GM19395 (cell line): ENCODE results near the gene RARG.

Source experiments
- ATAC-seq: cut with Tn5 transposase; IDR thresholded peaks from one replicate; pipeline ENCODE4 v1.9.1; 2021; ENCODE audit warnings: mild to moderate bottlenecking, moderate library complexity; ENCODE audit not compliant: unreplicated experiment

The RARG gene

DNA sequence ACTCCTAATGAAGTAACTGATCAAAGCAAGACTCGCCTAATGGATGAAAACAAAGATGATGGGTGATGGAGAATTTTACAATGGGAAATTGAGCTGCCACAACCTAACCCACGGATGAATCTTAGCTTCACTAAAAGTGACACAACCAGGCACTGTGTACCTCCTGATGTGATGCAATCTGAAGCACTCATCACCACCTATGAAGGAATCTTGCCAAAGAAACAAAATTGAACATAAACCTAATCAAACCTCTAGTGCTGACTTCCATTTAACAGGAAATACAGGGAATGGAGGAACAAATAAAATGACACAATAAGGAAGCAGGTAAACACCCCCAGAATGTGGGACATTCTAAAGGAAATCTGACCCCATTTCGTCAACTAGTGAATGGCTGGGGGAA lies 13.3 kb upstream of the RARG start:
- no peak for ATAC-seq

DNA sequence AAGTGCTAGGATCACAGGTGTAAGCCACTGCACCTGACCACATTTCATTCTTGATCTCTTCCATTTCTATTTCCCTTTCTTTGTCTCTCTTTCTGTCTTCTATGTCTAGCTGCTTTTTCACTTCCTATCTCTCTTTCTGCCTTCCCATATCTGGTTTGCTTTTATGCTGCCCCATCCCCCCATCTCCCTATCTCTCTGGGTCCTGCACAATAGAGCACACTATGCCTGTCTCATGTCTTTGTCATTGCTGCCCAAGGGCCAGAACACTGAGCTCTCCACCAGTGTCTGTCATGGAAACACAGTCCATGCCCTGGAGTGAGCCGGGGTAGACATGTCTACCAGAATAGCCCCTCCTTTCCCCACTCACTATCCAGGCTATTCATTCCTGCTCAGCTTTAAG lies 12.3 kb upstream of the RARG start:
- no peak for ATAC-seq

DNA sequence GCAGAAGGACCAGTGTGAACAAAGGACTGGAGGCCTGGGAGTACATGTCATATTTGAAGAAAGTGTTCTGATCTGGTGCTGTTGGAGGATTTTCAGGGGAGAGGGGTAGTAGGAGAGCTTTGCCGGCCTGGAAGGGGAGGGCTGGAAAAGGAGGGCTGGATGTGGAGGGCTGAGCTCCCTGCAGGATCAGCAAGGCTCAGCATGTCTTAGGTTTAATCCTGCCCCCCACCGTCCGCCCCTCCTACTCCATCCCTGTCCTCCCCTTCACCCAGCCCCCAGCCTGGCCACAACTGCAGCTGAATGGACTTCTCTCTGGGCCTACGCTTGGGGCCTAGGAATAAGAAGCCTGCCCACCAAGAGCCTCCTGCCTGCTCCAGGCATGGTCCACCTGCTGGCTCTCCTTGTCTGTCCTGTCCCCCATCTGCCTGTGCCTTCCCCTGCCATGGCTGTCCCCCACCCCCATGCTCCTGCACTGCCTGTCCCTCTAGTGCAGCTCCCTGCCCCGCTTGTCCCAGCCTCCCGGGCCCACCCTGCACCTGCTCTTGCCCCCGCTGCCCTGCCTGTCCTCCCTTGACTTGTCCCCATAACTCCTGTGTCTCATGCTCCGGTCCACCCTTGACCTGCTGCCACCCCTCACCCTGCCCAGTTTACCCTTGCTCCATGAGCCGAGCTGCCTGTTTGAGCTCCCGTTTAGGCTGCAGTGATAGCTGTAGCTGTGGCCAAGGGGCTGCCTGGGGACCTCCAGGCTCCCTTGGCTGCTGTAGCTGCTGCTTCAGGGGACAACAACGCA lies 9.8 kb upstream of the RARG start:
- no peak for ATAC-seq

DNA sequence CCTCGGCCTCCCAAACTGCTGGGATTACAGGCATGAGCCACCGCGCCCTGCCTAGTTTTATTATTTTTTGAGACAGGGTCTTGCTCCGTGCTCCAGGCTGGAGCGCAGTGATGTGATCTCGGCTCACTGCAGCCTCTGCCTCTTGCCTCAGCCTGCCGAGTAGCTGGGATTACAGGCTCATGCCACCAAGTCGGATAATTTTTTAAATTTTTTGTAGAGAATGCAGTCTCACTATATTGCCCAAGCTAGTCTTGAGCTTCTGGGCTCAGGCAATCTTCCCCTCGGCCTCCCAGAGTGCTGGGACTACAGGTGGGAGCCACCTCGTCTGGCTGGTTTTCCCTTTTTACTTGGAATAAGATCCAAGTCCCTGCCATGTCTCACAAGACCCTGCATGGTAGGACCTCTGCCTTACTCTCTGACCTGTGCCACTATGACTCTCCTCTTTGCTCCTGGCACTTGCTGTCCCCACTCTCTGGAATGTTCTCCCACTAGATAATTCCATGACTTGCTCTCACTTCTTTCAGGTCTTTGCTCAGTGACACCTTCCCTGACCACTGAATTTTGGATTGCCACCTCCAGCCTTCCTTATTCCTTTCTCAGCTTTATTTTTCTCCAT lies 7.7 kb upstream of the RARG start:
- ATAC-seq = no peak

DNA sequence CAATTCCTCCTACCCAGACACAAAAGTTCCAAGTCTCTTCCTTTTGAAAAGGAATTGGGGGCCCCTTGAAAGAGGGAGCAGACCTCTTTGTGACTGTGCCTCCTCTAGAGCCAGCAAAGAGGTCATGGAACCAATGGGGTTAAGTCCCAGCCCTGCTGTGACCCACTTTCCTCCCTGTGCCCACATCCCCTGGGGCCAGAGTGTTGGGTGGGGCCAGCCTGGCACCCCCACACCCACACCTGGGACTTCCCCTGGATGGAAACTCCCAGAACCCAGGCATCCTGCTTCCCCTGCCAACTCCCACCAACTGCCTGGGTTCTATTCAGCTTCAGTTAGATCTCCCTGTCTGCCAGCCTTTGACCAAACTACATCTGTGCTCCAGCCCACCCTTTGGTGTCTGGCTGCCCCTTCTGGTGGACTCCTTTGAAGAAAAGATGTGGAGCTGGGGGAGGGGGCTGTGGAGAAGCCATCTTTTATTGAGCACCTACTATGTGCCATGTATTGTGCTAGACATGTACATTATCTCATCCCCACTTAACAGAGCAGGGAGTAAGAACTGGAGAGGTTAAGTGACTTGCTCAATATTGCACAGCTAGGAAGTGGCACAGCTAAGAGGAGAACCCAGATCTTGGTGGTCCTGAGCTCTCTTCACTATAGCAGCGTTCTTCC lies 4.6 kb upstream of the RARG start:
- ATAC-seq = no peak

DNA sequence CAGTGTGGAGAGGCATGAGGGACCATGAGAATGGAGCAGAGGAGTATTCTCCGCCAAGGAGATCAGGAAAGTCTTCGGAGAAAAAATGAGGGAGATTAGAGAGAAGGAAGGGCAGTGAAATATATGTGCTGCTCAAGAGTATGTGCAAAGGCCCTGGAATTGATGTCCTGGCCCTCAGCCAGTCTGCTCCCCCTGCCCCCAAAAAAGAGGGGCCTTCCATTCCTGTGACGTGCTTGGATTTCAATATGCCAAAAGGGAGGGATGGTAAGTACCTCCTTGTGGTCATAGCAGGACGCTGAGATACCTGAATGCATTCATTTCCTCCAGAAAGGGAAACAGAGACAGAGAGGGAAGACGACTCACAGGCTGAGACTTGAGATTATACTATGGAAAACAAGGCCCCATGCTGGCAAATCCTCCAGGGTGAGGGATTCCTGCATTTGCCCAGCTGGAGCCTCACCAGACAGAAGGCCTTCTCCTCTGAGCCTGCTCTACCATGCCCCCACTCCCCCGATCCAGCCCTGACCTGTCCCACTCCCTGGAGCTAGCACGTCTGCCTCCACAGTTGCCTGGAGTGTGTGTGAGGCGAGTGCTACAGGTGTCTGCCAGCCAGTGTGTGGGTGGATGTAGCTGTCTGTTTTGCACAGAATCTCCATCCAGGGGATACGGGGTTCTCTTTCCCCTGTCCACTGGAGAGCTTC lies 3.9 kb upstream of the RARG start:
- no peak for ATAC-seq

DNA sequence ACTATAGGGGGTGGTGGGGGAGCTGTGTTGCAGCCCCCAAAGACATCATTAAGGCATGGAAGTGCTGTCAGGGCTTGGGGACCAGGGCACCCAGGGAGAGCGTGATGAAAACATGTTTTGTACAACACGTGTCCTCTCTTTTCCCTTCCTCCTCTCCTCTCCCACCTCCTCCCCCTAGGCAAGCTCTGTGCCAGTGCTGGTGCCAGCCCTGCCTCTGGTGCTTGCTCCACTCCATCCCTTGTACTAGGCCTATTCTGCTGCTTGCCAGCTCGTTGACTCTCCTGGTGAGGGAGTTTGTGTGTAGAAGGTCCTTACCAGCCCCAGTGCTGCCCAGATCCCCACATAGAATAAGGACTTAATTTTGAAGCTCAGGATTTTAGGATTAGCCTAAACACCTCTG lies 3.2 kb upstream of the RARG start:
- no peak for ATAC-seq

DNA sequence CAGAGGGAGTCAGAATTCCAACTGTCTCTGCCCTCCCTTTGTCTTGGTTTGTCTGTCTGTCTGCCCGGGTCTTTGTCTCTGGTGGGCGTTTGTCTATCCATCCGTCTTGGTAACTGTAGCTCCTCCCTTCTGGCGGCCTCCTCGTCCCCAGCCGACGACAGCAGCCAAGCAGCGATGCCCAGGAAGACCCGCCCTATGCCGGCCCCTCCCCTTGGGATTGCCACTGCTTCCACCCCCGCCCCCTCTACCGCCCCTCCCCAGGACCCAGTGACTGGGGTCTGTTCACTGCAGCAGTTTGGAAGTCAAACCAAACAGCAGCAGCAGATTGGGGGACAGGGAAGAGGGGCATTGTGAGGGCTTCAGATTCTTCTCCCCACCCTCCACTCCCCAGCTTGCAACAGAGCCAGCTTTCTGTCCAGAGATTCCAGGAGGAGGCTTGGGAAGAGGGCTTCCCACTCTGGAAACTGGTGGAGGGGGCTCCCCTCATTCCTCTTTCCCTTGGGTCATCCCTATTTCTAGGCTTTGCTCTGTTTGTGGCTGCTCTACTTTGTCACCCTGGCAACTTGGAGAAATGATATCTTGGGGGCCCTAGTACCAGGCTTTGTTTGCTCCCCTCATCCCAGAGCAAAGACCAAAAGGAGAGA lies 2.4 kb upstream of the RARG start:
- ATAC-seq = no peak

DNA sequence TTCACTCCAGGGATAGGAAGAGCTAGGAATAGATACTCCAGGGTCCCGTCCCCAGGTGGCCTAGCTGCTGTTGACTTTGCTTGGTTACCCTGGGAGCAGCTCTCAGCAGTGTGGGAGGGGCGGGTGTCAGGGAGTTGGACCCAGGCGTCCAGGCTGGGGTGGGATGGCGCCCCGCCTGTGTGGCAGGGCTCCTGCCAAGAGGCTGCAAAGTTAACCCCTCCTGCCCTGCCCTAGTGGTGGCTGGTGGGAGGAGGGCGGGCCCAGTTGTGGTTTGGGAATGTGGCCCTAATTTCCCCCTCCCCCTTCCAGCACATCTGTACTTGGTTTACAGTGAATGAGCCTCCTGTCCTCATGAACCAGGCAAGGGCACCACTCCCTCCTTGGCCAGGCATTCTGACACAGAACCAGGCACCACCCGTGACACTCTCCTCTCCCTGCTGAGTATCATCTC lies 1.7 kb upstream of the RARG start:
- no peak for ATAC-seq

DNA sequence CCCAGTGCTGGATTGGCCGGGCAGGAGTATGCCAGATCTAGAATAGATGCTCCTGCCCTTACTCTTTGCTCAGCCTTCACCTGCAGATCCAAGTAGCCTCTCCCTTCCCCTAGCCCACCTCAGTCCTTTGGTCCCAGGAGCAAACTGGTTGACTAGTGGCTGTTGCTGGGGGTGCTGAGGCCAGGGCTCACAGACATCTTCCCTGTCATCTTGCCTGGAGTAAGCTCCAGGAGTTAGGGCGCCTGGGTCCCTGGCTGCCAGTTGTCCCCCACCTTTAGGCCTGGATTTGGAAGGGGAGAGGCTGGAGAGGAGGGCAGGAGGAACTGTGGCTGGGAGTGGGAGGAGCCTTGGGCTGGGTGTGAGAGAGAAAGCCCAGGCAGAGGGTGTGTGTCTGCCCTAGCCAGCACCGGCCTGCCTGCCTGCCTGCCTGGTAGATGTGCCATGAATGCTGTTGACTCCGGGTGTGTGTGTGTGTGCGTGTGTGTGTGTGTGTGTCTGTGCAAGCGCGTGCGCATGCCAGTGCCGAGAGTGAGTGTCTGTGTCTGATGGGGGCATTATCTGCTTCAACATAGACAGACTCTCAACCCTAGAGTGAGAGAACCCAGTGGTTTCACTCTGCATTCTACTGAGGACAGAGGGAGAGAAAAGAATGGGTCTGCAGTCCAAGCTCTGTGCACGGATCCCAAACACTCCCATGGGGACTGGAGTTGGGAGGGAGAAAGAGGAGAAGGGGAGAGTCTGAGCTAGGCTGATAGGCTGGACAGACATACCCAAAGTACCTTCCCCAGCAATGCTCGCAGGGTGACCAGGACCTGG lies 845 bp upstream of the RARG start:
- ATAC-seq = no peak

DNA sequence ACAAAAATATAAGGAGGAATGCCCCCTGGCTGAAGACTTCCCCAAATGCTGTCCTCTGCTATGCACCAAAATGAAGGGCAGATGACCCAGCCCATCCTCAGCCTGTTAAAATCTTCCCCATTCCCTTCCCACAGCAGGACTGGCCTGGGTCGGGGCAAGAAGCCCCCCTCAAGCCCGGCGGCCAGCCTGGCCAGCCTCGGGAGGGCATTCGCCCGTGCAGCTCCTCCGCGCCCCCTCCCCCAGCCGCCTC lies 413 bp downstream of the RARG start:
- ATAC-seq = no peak

DNA sequence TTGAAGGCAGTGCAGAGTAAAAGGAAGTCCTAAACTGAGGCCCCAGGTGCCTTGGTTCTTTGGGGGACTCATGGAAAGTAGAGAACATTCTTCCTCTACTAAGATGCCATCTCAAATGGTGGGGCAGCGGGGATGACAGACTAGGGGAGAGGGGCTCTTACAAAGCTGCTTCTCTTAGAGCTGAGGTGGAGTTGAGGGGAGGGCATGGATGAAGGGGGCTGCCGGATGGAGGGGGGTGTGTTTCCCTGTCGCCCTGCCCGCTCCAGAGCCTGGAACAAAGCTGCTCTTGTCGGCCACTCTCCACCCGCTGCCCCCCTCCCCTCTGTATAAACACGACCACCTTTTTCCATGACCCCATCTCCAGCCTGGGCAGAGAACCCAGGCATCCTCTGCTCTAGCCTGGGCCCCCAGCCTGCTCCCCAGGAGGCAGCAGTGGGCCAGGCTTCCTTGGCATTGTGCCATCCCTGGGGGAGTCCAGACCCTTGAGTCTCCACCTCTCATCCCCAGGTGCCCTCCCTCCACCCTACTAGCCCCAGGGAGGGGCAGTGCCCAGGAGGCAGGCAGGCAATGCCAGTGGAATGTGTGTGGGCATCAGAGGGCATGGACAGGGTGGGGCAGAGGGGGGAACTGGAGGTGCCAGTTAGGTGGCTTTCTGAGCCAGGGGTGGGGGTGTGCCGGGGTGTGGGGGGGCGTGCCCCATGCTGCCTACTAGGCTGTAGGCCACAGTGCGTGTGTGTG lies 1.7 kb downstream of the RARG start:
- ATAC-seq = no peak

DNA sequence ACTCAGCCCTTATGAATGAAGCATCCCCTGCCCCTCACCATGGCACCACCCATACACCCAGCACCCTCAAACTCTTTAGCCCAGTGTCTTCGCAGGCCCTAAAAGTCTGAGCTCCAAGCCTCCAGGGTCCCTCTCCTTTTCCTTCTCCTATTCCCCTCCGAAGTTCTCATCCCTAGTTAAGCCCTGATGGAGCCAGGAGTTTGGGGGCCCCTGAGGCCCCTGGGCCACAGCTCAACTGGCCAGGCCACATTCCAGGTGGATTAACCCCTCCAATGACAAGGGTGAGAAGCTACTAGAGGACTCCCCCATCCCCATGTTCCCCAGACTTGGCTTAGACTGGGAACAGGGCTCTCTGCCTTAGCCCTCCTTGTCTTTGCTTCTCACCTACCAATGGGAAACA lies 2.6 kb downstream of the RARG start:
- ATAC-seq = no peak

DNA sequence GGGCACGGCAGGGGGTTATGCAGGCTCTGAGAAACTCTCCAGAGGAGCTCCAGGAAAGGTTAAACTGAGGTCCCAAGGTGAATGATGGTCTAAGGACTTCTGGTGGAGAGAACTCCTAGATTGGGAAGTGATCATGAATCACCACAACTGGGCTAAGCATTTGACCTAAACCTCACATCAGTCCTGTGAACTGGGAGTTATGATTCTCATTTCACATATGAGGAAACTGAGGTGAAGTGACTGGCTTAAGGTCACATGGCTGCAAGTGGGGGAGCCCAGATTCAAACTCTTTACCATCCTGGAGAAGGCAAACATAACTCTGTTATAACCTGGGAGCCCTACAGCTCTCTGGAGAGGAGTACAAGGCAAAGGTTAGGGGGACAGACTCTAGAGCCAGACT lies 4.2 kb downstream of the RARG start:
- ATAC-seq = no peak

DNA sequence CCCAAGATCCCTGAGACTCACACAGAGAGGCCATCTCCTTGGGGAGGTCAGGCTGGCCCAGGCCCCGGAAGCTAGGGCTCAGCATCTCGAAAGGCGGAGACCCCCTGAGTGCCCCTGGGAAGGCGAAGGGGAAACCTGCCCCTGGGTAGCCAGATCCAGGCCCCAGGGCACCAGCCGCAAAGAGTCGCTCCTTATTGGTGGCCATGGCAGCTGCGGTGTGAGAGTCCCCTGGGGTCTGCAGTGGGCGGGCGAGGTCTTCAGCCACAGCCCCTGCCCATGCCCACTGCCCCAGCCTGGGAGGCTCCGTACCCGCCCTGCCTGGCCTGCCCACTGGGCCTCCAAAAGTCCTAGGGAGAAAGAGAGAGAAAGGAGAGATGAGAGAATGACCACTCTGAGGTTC lies 4.7 kb downstream of the RARG start:
- no peak for ATAC-seq

DNA sequence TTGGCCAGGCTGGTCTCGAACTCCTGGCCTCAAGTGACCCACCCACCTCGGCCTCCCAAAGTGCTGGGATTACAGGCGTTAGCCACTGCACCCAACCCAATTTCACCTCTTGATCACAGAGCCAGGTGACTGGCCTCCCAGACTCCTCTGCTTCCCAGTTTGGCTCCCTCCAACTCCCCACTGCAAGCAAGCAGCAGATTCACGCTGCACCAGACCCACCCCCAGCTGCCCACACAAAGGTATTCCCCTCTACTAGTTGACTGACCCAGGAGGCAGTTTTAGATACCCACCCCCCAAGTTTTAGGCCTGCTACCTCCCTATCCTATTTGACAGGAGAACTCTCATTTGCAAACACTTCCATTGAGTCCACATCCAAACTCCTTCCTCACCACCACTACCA lies 5.2 kb downstream of the RARG start:
- ATAC-seq = no peak

DNA sequence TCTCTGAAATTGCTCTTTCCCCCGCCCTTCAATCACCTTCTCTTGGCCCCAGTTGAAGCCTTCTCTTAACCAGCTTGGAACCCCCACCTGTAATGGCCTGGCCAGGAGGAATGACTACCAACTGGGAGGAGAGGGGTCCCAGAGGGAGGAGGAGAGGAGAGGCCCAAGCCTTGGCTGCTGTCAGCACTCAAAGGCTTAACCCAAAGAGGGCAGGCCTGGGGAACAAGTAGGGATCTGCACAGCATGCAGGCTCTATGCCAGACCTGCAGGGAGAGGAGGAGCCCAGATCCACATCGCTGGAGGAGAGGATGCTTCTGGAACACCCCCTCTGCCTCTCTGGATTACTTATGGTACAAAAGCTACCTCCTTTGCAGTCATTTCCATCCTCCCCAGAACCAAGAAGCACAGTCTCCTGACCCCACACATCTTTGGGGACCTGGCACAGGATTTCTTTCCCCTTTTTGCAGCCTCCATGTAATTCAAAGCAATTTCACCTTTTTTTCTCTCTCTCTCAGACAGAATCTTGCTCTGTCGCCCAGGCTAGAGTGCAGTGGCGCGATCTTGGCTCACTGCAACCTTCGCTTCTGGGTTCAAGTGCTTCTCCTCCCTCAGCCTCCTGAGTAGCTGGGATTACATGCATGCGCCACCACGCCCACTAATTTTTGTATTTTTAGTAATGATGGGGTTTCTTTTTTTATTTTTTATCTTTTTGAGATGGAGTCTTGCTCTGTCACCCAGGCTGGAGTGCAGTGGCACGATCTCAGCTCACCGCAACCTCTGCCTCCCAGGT lies 6.2 kb downstream of the RARG start:
- ATAC-seq = no peak

DNA sequence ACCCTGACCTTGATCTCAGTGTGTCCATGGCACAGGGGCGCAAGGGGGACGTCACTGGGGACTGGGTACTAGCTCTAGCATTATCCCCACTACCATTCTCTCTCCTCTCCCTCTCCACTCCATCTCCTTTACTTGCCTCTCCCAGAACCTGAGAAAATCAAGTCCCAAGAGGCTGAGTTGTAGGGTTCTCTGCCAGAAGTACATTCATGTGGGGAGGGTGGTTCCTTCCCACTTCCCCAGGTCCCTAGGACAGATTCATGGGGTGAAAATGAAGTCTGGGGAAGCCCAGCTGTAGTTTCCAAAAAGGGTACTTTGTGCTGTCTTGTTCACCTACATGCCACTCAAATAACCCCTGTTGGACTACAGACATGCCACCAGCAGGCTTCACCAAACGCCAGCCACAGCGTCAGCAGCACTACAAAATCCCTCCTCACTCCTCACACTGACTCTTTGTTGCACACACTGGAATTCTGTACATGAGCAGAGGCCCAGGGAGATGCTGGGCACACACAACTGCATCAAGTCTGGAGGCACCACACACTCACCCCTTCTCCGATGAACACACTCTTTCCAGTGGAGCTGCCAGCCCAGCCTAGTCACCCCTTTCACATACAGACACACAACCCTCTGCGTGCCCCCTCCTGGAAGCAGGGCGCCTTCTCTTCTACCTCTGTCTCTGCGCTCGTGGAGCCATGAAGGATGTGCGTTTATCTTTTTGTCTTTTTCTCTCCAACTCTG lies 6.9 kb downstream of the RARG start:
- ATAC-seq = no peak
